ENCODE results near the gene CCIN.
"Not testable (repeated sequence)": the region's sequence is repeated elsewhere in the genome, so short reads cannot be mapped to it uniquely, and the experiment has no call there.

The CCIN gene

DNA sequence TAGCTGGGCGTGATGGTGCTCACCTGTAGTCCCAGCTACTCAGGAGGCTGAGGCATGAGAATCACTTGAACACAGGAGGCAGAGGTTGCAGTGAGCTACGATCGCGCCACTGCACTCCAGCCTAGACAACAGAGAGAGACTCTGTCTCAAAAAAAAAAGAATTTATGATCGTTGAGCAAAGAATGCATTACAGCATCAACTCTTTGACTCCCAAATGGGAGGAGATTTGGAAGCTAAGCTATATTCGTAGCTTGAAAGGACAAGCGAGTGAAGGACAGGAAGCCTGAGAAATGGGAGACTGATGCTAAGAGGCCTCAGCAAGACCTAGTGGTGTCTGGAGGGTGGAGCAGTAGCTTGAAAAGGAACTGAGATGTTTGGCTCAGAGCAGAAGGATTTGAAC, 10.3 kb upstream of the CCIN start:
- no peak for DNase-seq (ENCODE audit: low read depth in 2 of 2)

DNA sequence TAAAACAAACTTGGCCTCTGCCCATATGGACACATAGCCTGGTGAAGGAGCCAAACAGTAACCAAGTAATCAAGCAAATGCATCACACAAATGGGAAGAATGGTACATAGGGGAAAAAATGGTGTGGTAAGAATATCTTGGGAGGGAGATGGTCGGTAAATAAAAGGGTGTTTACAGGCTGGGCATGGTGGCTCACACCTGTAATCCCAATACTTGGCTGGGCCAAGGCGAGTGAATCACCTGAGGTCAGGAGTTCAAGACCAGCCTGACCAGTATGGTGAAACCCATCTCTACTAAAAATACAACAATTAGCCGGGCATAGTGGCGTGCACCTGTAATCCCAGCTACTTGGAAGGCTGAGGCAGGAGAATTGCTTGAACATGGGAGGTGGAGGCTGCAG, 9.7 kb upstream of the CCIN start:
- DNase-seq (ENCODE audit: low read depth in 2 of 2), result not testable (repeated sequence)

DNA sequence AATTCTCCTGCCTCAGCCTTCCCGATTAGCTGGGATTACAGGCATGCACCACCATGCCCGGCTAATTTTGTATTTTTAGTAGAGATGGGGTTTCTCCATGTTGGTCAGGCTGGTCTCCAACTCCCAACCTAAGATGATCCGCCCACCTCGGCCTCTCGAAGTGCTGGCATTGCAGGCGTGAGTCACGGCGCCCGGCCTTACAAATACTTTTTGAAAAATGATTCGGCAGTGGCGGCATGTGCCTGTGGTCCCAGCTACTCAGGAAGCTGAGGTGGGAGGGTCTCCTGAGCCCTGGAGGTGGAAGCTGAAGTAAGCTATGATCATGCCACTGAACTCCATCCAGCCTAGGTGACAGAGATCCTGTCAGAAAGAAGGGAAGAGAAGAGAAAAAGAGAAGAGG, 9.1 kb upstream of the CCIN start:
- not testable (repeated sequence) for DNase-seq (ENCODE audit: low read depth in 2 of 2)

DNA sequence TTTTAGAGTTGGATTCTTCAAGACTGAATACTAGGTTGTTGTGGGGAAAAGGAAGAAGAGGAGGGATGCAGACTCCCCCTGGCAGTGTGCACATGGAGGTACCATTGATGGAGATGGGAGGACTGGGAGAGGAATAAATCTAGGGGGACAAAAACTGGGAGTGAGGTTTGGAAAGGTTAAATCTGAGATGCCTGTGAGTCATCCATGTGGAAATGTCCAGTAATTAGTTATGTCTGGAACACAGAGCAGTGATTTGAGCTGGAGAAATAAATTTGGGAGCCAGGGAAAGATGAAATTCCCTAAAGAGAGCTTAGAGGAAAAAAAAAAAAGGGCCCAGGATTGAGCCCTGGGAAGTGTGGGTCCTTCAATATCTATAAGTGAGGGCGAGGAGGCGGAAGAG, 8.0 kb upstream of the CCIN start:
- no peak for DNase-seq (ENCODE audit: low read depth in 2 of 2)

DNA sequence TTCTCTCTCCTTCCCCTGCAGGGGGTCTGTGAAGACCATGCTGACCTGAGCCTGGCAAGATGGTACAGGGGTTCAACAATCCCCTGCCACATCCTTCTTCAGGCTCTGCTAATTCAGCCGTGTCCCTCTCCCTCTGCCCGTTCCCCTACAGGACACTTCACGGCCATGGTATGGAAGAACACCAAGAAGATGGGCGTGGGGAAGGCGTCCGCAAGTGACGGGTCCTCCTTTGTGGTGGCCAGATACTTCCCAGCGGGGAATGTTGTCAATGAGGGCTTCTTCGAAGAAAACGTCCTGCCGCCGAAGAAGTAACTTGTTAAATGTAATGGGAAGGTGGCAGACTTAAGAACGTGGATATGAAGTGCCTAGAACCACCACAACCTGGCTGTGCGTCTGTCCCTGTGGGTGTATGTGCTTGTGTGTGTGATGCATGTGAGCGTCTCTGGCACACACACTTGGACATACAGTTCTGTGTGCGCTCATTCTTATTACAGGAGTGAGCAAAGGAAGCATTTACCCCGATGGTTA, 6.9 kb upstream of the CCIN start:
- DNase-seq (ENCODE audit: low read depth in 2 of 2), result no peak

DNA sequence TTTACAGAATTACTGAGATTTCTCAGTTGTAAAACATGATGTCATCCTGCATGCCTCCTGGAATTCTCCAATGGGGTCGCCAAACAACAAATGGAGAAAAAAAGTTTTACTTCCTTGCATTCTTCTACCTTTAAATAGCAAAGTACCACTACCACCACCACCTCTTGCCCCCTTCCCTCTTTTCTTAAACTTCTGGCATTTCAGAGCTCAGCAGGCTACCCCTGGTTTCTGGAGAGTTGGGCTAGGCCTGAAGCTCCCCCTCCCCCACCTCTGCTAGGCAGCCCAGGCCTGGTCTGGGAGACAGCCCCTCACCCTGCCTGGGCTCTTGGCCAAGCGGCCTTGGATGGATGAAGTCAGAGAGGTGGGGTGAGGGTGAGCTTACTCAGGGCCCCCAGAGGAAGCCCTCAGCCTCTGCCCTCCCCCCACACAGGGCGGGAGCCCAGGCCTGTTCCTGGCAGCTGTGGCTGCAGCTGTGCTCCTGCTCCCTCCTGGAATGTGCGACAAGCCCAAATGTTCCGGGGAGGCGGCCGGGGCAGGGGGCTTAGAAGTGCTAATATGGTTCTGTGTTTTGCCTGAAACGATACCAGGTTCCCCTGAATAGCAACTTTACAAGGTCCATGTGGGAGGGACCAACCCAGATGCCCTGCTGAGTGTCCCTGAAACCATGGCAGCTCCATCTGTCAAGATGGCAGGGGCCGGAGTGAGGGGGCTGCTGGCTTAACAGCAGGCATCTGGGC, 6.0 kb upstream of the CCIN start:
- DNase-seq (ENCODE audit: low read depth in 2 of 2), result no peak

DNA sequence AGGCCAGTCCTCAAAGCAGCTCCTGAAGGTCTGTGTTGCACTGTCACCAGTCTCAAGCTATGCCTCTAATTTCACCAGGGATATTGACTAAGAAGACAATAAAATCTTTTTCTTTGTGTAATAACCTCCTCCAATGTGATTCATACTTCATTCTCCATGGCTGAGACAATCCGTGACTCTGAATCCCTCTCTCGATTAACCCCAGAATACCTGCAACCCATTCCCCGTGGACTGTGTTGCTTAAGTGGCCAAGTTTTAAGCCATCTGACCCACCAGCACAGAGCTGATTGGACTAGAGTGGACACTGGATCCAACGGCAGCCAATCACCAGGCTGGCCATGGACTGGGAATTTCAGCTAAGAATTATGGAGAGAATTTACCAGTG, 5.4 kb upstream of the CCIN start:
- DNase-seq (ENCODE audit: low read depth in 2 of 2), result no peak

DNA sequence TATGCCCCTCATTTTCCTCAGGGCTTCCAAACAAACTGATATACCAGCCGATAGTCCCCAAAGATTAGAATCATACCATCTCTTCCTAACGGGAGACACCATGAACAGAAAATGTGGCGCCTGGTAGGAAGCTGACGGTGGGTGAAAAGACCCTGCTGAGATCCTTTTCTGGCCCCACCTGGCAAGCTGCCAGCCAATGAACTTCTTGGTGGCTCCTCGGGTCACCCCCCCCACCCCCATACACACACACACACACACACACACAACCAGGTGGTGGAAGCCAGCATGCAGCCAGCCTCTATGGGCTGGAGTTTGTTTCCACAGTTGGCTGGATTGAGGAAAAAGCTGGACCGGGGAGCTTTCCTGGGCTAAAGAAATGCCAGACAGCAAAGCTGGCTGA, 4.8 kb upstream of the CCIN start:
- DNase-seq (ENCODE audit: low read depth in 2 of 2), result no peak

DNA sequence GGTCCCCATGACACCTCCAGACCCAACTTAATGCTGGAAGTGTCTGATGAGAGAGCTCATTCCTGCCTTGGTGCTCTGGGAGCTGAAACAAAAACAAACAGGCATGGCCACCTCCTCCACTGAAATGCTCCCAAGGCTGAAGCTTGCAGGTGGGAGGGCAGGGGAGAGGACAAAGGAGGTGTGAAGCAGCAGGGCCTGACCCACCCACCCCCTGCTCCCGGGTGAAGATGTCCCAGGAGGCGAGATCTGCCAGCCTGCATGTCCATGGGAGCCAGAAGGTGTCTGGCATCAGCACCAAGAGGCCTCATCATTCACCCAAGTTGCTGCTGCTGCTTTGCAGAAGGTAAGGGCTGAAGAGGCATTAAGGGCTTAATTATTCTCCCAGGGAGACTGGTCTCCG, 4.2 kb upstream of the CCIN start:
- DNase-seq (ENCODE audit: low read depth in 2 of 2), result no peak

DNA sequence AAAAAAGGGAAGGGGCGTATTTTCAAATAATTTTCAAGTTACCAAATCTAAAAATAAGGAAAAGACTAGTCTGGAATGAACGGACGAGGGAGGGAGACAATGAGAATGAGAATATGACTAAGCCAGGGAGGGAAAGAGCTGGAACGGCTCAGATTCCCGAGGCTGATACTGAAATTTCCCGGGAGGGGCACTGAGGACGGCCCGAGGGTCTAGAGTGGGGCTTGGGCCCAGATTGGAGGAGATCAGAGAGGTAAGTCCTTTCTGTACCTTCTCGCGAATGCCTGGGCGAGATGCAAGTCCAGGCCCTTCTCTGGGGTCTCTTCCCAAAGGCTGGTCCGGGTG, 3.4 kb upstream of the CCIN start:
- no peak for DNase-seq (ENCODE audit: low read depth in 2 of 2)

DNA sequence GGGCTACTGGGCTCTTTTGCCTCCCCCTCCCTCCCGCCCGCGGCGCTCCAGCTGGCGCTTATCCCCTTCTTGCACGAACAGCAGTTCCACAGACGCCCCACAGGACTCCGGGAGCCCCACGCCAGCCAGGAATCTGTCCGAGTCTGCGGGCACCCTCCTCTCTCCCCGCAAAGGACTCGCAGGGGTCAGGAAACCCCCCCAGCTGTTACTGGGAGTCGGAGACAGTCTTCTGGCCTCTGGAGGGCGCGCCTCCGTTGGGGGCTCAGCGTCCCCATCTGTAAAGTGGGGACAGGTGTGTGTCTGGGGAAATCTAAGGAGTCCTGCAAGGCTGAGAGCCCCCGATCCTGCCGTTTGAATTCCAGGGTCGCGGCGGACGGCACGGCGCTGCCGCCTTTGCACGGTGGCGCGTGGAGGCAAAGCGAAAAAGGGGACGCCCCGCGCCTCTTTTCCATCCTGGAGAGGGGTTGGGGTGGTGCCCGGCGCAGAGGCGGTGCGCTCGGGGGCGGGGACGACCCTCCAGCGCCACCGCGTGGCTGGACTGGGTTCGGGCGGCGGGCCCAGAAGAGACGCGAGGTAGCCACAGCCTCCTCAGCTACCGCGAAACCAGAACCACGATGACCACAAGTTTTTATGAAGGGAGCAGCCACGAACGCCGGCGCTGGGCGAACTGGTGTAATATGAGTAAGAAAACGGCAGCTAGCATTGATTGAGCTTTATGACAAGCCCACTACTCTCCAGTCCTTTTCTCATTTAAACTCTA, 2.8 kb upstream of the CCIN start:
- DNase-seq (ENCODE audit: low read depth in 2 of 2), result peak; percentile 70 to 75

DNA sequence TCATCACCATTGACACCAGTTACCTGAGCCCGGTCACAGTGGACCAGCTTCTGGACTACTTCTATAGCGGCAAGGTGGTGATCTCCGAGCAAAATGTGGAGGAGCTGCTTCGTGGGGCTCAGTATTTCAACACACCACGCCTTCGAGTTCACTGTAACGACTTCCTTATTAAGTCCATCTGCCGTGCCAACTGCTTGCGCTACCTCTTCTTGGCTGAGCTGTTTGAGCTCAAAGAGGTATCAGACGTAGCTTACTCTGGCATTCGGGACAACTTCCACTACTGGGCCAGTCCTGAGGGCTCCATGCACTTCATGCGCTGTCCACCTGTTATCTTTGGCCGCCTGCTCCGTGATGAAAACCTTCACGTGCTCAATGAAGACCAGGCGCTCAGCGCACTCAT, 520 bp downstream of the CCIN start:
- no peak for DNase-seq (ENCODE audit: low read depth in 2 of 2)

DNA sequence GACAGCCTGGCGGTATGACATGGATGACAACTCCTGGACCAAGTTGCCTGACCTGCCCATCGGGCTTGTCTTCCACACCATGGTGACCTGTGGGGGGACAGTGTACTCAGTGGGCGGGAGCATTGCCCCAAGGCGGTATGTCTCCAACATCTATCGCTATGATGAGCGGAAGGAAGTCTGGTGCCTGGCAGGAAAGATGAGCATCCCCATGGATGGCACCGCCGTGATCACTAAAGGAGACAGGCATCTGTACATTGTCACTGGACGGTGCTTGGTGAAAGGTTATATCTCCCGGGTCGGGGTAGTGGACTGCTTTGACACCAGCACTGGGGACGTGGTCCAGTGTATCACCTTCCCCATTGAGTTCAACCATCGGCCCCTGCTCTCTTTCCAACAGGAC, 1.3 kb downstream of the CCIN start:
- no peak for DNase-seq (ENCODE audit: low read depth in 2 of 2)

DNA sequence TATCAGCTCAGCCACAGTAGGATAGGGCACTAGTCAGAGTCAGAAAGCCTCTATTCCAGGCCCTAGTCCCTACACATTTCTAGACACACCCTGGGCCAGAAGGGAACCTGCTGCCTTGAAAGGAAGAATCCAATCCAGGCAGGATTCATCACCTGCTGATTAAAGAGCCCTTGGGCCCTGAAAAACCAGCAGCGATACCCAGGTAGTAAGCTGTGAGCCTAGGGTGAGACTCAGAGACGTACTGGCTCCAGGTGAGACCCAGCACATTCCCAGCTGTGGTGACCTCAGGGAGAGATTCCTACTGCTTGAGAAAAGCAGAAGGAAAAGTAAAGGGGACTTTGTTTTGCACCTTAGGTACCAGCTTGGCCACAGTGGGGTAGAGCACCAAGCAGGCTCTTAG, 4.7 kb downstream of the CCIN start:
- DNase-seq (ENCODE audit: low read depth in 2 of 2), result no peak

DNA sequence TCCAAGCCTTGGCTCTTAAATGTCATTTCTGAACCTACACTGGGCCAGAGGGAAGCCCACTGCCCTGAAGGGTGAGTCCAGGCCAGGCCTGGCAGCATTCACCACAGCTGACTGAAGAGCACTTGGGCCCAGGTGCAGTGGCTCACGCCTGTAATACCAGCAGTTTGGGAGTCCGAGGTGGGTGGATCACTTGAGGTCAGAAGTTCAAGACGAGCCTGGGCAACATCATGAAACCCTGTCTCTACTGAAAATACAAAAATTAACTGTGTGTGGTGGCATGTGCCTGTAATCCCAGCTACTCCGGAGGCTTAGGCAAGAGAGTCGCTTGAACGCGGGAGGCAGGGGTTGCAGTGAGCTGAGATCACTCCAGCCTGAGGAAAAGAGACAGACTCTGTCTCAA, 5.1 kb downstream of the CCIN start:
- no peak for DNase-seq (ENCODE audit: low read depth in 2 of 2)

DNA sequence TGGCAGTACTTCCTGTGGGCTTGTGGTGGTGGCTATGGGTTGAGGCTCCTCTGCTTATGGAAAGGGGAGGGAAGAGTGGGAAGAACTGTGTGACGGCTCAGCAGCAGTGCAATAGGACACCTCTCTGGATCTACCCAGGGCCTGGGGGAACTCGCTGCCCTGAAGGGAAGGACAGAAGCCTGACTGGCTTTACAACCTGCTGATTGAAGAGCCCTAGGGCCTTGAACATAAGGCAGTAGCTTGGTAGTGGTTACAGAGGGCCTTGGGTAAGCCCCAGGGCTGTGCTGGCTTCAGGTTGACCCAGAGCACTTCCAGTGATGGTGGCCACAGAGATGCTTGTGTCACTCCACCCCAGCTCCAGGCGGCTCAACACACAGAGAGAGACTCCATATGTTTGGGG, 5.5 kb downstream of the CCIN start:
- no peak for DNase-seq (ENCODE audit: low read depth in 2 of 2)

DNA sequence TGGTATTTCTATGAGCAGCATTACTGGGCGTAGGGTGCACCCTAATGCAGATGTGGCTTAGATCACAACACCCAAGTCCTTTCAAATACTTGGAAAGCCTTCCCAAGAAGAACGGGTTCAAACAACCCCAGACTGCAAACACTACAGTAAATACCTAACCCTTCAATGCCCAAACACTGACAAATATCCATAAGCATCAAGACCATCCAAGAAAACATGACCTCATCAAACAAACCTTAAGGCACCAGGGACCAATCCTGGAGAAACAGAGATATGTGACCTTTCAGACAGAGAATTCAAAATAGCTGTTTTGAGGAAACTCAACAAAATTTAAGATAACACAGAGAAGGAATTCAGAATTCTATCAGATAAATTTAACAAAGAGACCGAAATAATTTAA, 6.0 kb downstream of the CCIN start:
- DNase-seq (ENCODE audit: low read depth in 2 of 2), result not testable (repeated sequence)

DNA sequence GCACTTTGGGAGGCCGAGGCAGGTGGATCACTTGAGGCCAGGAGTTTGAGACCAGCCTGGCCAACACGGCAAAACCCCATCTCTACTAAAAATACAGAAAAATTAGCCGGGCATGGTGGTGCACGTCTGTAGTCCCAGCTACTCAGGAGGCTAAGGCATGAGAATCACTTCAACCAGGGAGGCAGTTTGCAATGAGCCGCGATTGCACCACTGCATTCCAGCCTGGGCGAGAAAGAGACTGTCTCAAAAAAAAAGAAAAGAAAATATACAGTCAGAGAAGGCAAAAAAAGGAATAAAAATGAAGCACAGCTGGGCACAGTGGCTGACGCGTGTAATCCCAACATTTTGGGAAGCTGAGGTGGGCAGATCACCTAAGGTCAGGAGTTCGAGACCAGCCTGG, 7.3 kb downstream of the CCIN start:
- DNase-seq (ENCODE audit: low read depth in 2 of 2), result not testable (repeated sequence)

DNA sequence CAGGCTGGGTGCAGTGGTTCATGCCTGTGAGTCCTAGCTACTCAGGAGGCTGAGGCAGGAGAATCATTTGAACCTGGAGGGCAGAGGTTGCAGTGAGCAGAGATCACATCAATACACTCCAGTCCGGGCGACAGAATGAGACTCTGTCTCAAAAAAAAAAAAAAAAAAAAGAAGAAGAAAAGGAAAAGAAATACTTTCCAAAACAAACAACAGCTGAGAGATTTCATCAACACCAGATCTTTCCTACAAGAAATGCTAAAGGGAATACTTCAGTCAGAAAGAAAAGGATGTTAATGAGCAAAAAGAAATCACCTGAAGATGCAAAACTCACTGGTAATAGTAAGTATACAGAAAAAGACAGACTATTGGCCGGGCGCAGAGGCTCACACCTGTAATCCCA, 8.4 kb downstream of the CCIN start:
- DNase-seq (ENCODE audit: low read depth in 2 of 2), result no peak

DNA sequence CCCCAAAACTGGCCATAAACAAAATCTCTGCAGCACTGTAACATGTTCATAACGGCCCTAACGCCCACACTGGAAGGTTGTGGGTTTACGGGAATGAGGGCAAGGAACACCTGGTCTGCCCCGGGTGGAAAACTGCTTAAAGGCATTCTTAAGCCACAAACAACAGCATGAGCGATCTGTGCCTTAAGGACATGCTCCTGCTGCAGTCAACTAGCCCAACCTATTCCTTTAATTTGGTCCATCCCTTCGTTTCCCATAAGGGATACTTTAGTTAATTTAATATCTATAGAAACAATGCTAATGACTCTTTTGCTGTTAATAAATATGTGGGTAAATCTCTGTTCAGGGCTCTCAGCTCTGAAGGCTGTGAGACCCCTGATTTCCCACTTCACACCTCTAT, 11.1 kb downstream of the CCIN start:
- not testable (repeated sequence) for DNase-seq (ENCODE audit: low read depth in 2 of 2)

DNA sequence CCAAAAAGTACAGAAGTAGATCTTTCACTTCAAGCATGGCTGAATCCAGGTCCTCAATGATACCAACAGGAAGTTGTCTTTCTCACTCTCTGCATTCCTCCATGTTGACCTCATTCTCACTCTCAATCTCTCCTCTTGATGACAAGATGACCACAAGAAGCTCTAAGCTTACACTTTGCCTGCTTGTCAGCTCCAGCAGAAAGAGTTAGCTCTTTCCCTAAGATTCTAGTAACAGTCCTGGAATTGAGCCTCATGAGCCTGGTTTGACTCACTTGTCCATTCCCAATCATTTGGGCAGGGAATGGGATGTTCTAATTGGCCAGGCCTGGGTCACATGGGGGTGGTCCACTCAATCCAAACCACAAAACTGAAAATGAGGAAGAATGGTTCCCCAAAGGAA, 18.2 kb downstream of the CCIN start:
- DNase-seq (ENCODE audit: low read depth in 2 of 2), result no peak

DNA sequence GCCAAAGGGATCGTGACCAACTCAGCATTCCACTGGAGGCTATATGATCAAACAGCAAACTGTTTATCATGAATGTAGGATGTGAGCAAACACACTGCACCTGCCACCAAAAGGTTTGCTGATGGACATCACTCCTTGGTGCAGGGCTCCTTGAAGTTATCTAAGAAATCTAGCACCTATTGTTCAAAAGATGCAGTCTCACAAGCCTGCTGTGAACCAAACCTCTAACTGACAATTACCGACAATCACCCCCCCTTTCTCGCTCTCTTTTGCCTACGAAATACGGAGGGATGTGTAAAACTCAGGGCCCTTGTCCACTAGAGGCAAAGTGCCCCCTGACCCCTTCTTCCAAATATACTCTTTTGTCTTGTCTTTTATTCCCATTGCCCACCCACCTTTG, 19.0 kb downstream of the CCIN start:
- no peak for DNase-seq (ENCODE audit: low read depth in 2 of 2)

DNA sequence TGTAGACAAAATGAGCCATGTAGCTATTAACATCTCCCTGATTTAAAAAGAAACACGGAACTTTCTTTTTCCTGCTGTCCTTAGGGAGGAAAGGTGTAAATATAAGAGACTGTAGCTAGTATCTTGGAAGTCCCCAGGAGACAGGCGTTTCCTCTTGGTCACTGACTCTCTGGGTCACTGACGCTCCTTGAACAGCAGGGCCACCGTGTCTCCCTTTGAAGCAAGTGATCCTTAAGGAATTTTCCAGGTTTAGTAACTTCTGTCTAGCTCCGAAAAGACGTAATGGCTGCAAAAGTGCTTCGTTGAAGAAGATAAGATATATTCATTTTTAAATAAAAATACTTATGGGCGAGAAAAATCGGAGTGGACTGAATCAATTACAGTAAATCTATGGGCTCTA, 20.8 kb downstream of the CCIN start:
- no peak for DNase-seq (ENCODE audit: low read depth in 2 of 2)

Data from activated CD4-positive, alpha-beta T cell treated with anti-CD3 and anti-CD28 coated beads for 24 hours (primary cell).